Right cardiac atrium (tissue), 5 donors: ENCODE measurements around the gene CAPN13. TPM values are rescaled to one million over a fixed set of nuclear protein-coding genes. Genes with fewer than 3 reads are reported as not detected.
A peak's percentile ranks its signal among the peaks of the same experiment; 100 is the strongest.
"Not testable (repeated sequence)": the region's sequence is repeated elsewhere in the genome, so short reads cannot be mapped to it uniquely, and the experiment has no call there.

Source experiments
- ATAC-seq, 2 donors: fragments of 200-7000 bp; cut with Tn5 transposase; one replicate each; pipeline versions ENCODE4 v1.8.0 to v1.9.1; 2020; ENCODE audit warnings: moderate library complexity in 2 of 2, mild to moderate bottlenecking in 1 of 2
- DNase-seq, 3 donors: peaks; one replicate each; pipeline ENCODE4 v3.0.0-alpha.2; 2020
- H3K27ac ChIP-seq: one replicate; pipeline ENCODE4 v1.5.1; 2013; ENCODE audit warnings: mild to moderate bottlenecking, low read length, control low read depth, moderate library complexity
- H3K27me3 ChIP-seq: one replicate; pipeline ENCODE4 v1.6.1; 2013; ENCODE audit not compliant: control insufficient read depth, insufficient read depth
- H3K4me1 ChIP-seq: one replicate; pipeline ENCODE4 v1.6.1; 2013; ENCODE audit warnings: low read length; ENCODE audit not compliant: control insufficient read depth, insufficient read depth
- H3K4me3 ChIP-seq: one replicate; pipeline ENCODE4 v1.5.1; 2013; ENCODE audit warnings: low read length, control low read depth
- H3K9me3 ChIP-seq: one replicate; pipeline ENCODE4 v1.6.1; 2013; ENCODE audit warnings: low read length; ENCODE audit not compliant: control insufficient read depth
- WGBS: extraction: QIAGEN DNeasy Blood & Tissue Kit; methylation state at CpG from one replicate; pipeline ENCODE4 v1.1.7; 2013; 5-methylcytosine and 5-hydroxymethylcytosine counted together
- intact Hi-C, 4 donors: fragments of 100-400 bp; cut with DNase I; formaldehyde crosslinking; loops; one replicate each; pipeline versions ENCODE4 v1.11.0 to v1.14.0; 2022 to 2023
- polyA plus RNA-seq: library from polyadenylated mRNA; stranded (reverse); fragments of 200-250 nt; gene quantifications from one replicate; pipeline ENCODE4 v1.2.3, GENCODE V29; 2013
- total RNA-seq, 4 donors: library from RNA; stranded (reverse); fragmentation: NEBNext Ultra II Directional; extraction: Animal tissue kit (Norgen Biotek cat#: 25700); gene quantifications; one replicate each; pipeline ENCODE4 v1.2.1, GENCODE V29; 2021
- donor health status: healthy with polysubstance abuse.
- donor health status: DM: no; HTN: yes; CAD: no.
- donor health status: DM: no; HTN: no; CAD: no.
- donor health status: DM: no; HTN: yes; CAD: no; lungs with severe emphysema.
- donor health status: DM: yes; HTN: yes; CAD: no.

The CAPN13 gene
- total and polyA plus RNA-seq, 5 donors = not detected

GRCh38 chr2:30697242-30698103 lies 109.8 kb downstream of the CAPN13 start:
- H3K9me3 ChIP-seq, ATAC-seq, H3K4me1 ChIP-seq, H3K27me3 ChIP-seq, H3K4me3 ChIP-seq, intact Hi-C loops, H3K27ac ChIP-seq, DNase-seq: not testable (repeated sequence)
- WGBS = 88% methylated on average over 18 of the region's 18 CpGs

- H3K27ac ChIP-seq = no peak overlapping the region
- H3K9me3 ChIP-seq = no peaks in the 10 kb centered on the region
- no peaks in the 10 kb centered on the region for H3K27me3 ChIP-seq
- ATAC-seq (no peak), DNase-seq (no peak)
- peaks cover 7% of the 10 kb centered on the region for H3K4me1 ChIP-seq
- no peak overlapping the region for H3K4me3 ChIP-seq
- intact Hi-C loops = no loop called here
- 81% methylated on average over 4 of the region's 4 CpGs for WGBS
Observed at GRCh38 chr2:30695749-30696148, 111.5 kb downstream of the CAPN13 start.

GRCh38 chr2:30694286-30695055 lies 112.8 kb downstream of the CAPN13 start:
- H3K4me1 ChIP-seq = peaks cover 7% of the 10 kb centered on the region
- H3K27me3 ChIP-seq = no peaks in the 10 kb centered on the region
- no peak overlapping the region for H3K27ac ChIP-seq
- intact Hi-C loops = no loop called here
- ATAC-seq (peak; percentile 23 to 55), DNase-seq (no peak)
- H3K4me3 ChIP-seq = no peak overlapping the region
- 46% methylated on average over 8 of the region's 8 CpGs for WGBS
- H3K9me3 ChIP-seq = no peaks in the 10 kb centered on the region

- ATAC-seq = peak in 1 of 2 donors; percentile 29
- Histone ChIP-seq H3K4me3 (no peak overlapping the region), H3K27ac (no peak overlapping the region), H3K27me3 (no peaks in the 10 kb centered on the region), H3K4me1 (peaks cover 7% of the 10 kb centered on the region), H3K9me3 (no peaks in the 10 kb centered on the region)
- WGBS = 62% methylated on average over 4 of the region's 4 CpGs
- no peak for DNase-seq
- intact Hi-C loops = no loop called here
Observed at GRCh38 chr2:30693821-30694281, 113.4 kb downstream of the CAPN13 start.

- no peak for DNase-seq
- ATAC-seq = no peak
- WGBS = 83% methylated on average over 7 of the region's 7 CpGs
- Histone ChIP-seq H3K27me3 (no peaks in the 10 kb centered on the region), H3K4me3 (no peak overlapping the region), H3K9me3 (no peaks in the 10 kb centered on the region), H3K27ac (no peak overlapping the region), H3K4me1 (peaks cover 7% of the 10 kb centered on the region)
- intact Hi-C loops = no loop called here
Observed at GRCh38 chr2:30692829-30693275, 114.4 kb downstream of the CAPN13 start.

GRCh38 chr2:30691948-30692828 lies 115.1 kb downstream of the CAPN13 start:
- 90% methylated on average over 16 of the region's 16 CpGs for WGBS

GRCh38 chr2:30691091-30691947 lies 115.9 kb downstream of the CAPN13 start:
- intact Hi-C loops = no loop called here
- ATAC-seq (no peak), DNase-seq (no peak)
- H3K27me3 ChIP-seq = no peaks in the 10 kb centered on the region
- H3K27ac ChIP-seq = no peak overlapping the region
- H3K4me3 ChIP-seq = no peak overlapping the region
- H3K4me1 ChIP-seq = peaks cover 7% of the 10 kb centered on the region
- whole genome bisulfite sequencing = 88% methylated on average over 7 of the region's 7 CpGs
- no peaks in the 10 kb centered on the region for H3K9me3 ChIP-seq

More at GRCh38 chr2:30691948-30692828, 115.1 kb downstream of the CAPN13 start:
- DNase-seq (no peak), ATAC-seq (peak in 1 of 2 donors; percentile 16)
- Histone ChIP-seq H3K27me3 (no peaks in the 10 kb centered on the region), H3K4me1 (peaks cover 7% of the 10 kb centered on the region), H3K4me3 (no peak overlapping the region), H3K9me3 (no peaks in the 10 kb centered on the region), H3K27ac (no peak overlapping the region)
- intact Hi-C loops = no loop called here

GRCh38 chr2:30690126-30690561 lies 117.1 kb downstream of the CAPN13 start:
- DNase-seq (no peak), ATAC-seq (no peak)
- H3K4me3 ChIP-seq = no peak overlapping the region
- peak overlapping the region; percentile 28 for H3K27ac ChIP-seq
- H3K4me1 ChIP-seq = peaks cover 7% of the 10 kb centered on the region
- H3K9me3 ChIP-seq = no peaks in the 10 kb centered on the region
- WGBS = 57% methylated on average over 5 of the region's 5 CpGs
- no peaks in the 10 kb centered on the region for H3K27me3 ChIP-seq
- intact Hi-C loops = no loop called here

GRCh38 chr2:30689496-30690125 lies 117.6 kb downstream of the CAPN13 start:
- peak; percentile 5 to 6 for ATAC-seq
- WGBS = 49% methylated on average over 6 of the region's 6 CpGs
- Histone ChIP-seq H3K4me3 (no peak overlapping the region), H3K27me3 (no peaks in the 10 kb centered on the region), H3K9me3 (no peaks in the 10 kb centered on the region), H3K27ac (peak overlapping the region; percentile 28), H3K4me1 (peaks cover 7% of the 10 kb centered on the region)
- intact Hi-C loops = no loop called here
- no peak for DNase-seq
